IMR-90 (cell line): Measurements from ENCODE around the gene TST. TPM values are rescaled to one million over a fixed set of nuclear protein-coding genes. Genes with fewer than 3 reads are reported as not detected.
A peak's percentile ranks its signal among the peaks of the same experiment; 100 is the strongest.

Experiments used
- ATAC-seq: fragments of 200-7000 bp; cut with Tn5 transposase; 2 replicates; pipeline ENCODE4 v1.9.1; 2020; ENCODE audit warnings: low read depth, mild to moderate bottlenecking, moderate library complexity
- BruUV-seq: library from RNA; stranded (reverse); fragments of 400-500 nt; replicated peaks from 2 replicates; lab custom pipeline; 2021; lab: Mats Ljungman, UMichigan
- CTCF ChIA-PET: fragments of 300-600 bp; formaldehyde crosslinking; extraction: SDS; loops from one replicate; lab custom pipeline; 2021; ENCODE audit warnings: antibody characterized with exemption; lab: Yijun Ruan, JAX
- POLR2A ChIA-PET: fragments of 300-600 bp; sonication (Branson Sonifier 250); formaldehyde crosslinking; loops from one replicate; lab custom pipeline; 2022; ENCODE audit warnings: antibody characterized with exemption; ENCODE audit not compliant: unreplicated experiment; lab: Charles Lee
- DNase-seq: peaks from one replicate; pipeline ENCODE4 v3.0.0; 2013
- H2AFZ ChIP-seq: replicated peaks from 2 replicates; pipeline ENCODE3; 2013; ENCODE audit warnings: low read length, mild to moderate bottlenecking; ENCODE audit not compliant: poor library complexity
- H2AK5ac ChIP-seq: 2 replicates; pipeline ENCODE4 v1.6.1; 2013; ENCODE audit warnings: low read depth, low read length, inconsistent platforms
- H2AK9ac ChIP-seq: replicated peaks from 2 replicates; pipeline ENCODE3; 2013; ENCODE audit warnings: mild to moderate bottlenecking, low read depth, low read length, moderate library complexity; ENCODE audit not compliant: poor library complexity
- H2BK120ac ChIP-seq: 2 replicates; pipeline ENCODE4 v1.6.1; 2013; ENCODE audit warnings: low read depth, low read length, inconsistent platforms
- H2BK15ac ChIP-seq: 3 replicates; pipeline ENCODE4 v1.6.1; 2013; ENCODE audit warnings: low read depth, low read length, inconsistent platforms
- H2BK20ac ChIP-seq: 2 replicates; pipeline ENCODE4 v1.6.1; 2013; ENCODE audit warnings: low read depth, mild to moderate bottlenecking, inconsistent platforms, low read length, moderate library complexity
- H2BK5ac ChIP-seq: 2 replicates; pipeline ENCODE4 v1.6.1; 2013; ENCODE audit warnings: mild to moderate bottlenecking, low read depth, low read length, inconsistent platforms; ENCODE audit not compliant: poor library complexity, severe bottlenecking
- H3K14ac ChIP-seq: replicated peaks from 2 replicates; pipeline ENCODE4 v1.6.1; 2013; ENCODE audit warnings: low read depth, low read length, inconsistent platforms
- H3K18ac ChIP-seq: 2 replicates; pipeline ENCODE4 v1.6.1; 2013; ENCODE audit warnings: low read depth, low read length, control low read depth
- H3K23ac ChIP-seq: 2 replicates; pipeline ENCODE4 v1.6.1; 2013; ENCODE audit warnings: low read depth, low read length, inconsistent platforms
- H3K27ac ChIP-seq: 2 replicates; pipeline ENCODE4 v1.5.1; 2013; ENCODE audit warnings: mild to moderate bottlenecking, control low read depth, low read length; ENCODE audit not compliant: insufficient read depth
- H3K27me3 ChIP-seq: 2 replicates; pipeline ENCODE4 v1.6.1; 2013; ENCODE audit warnings: low read length; ENCODE audit not compliant: control insufficient read depth, insufficient read depth
- H3K36me3 ChIP-seq: 2 replicates; pipeline ENCODE4 v1.6.1; 2013; ENCODE audit warnings: low read length, mixed read lengths; ENCODE audit not compliant: control insufficient read depth, insufficient read depth
- H3K4ac ChIP-seq: 2 replicates; pipeline ENCODE4 v1.6.1; 2013; ENCODE audit warnings: low read depth, low read length, inconsistent platforms
- H3K4me1 ChIP-seq: 2 replicates; pipeline ENCODE4 v1.6.1; 2013; ENCODE audit warnings: low read length, mixed read lengths; ENCODE audit not compliant: control insufficient read depth, insufficient read depth
- H3K4me2 ChIP-seq: 2 replicates; pipeline ENCODE4 v1.6.1; 2013; ENCODE audit warnings: low read depth, mild to moderate bottlenecking, control low read depth, low read length, moderate library complexity
- H3K4me3 ChIP-seq: 2 replicates; pipeline ENCODE4 v1.5.1; 2013; ENCODE audit warnings: low read depth, mild to moderate bottlenecking, control low read depth, low read length, moderate library complexity; ENCODE audit not compliant: insufficient read depth
- H3K56ac ChIP-seq: 2 replicates; pipeline ENCODE4 v1.6.1; 2013; ENCODE audit warnings: low read length, inconsistent platforms; ENCODE audit not compliant: insufficient read depth; ENCODE audit errors: extremely low read depth
- H3K79me1 ChIP-seq, 2 experiments: 2 replicates each; pipeline ENCODE4 v1.6.1; 2013; ENCODE audit warnings: low read length in 2 of 2, inconsistent platforms in 1 of 2, low read depth in 1 of 2
- H3K9ac ChIP-seq: 2 replicates; pipeline ENCODE4 v1.6.1; 2013; ENCODE audit warnings: low read depth, low read length, control low read depth
- H3K9me1 ChIP-seq: 2 replicates; pipeline ENCODE4 v1.6.1; 2013; ENCODE audit warnings: low read length, inconsistent platforms; ENCODE audit not compliant: insufficient read depth
- H3K9me3 ChIP-seq: 2 replicates; pipeline ENCODE4 v1.6.1; 2013; ENCODE audit warnings: low read length; ENCODE audit not compliant: control insufficient read depth, insufficient read depth
- H4K20me1 ChIP-seq: 2 replicates; pipeline ENCODE4 v1.6.1; 2013; ENCODE audit warnings: low read length, inconsistent platforms; ENCODE audit not compliant: insufficient read depth
- H4K5ac ChIP-seq: 2 replicates; pipeline ENCODE4 v1.6.1; 2013; ENCODE audit warnings: mild to moderate bottlenecking, low read depth, low read length, control low read depth
- H4K8ac ChIP-seq, 2 experiments: 2 replicates each; pipeline ENCODE4 v1.6.1; 2013; ENCODE audit warnings: low read depth in 2 of 2, low read length in 2 of 2, control low read depth in 1 of 2, inconsistent platforms in 1 of 2
- H4K91ac ChIP-seq: 2 replicates; pipeline ENCODE4 v1.6.1; 2013; ENCODE audit warnings: low read depth, low read length, inconsistent platforms; ENCODE audit not compliant: insufficient read depth
- CHD1 ChIP-seq: IDR thresholded peaks from 2 replicates; pipeline ENCODE4 v1.6.1; 2012; ENCODE audit warnings: low read depth, low read length, improper control_type of control experiment
- MAFK ChIP-seq: IDR thresholded peaks from 2 replicates; pipeline ENCODE4 v1.6.1; 2012; ENCODE audit warnings: low read depth, low read length, improper control_type of control experiment
- POLR2A ChIP-seq: IDR thresholded peaks from 2 replicates; pipeline ENCODE4 v1.6.1; 2012; ENCODE audit warnings: mild to moderate bottlenecking, low read depth, low read length
- RAD21 ChIP-seq: IDR thresholded peaks from 2 replicates; pipeline ENCODE4 v1.6.1; 2012; ENCODE audit warnings: low read length, improper control_type of control experiment
- WGBS, 2 experiments: methylation state at CpG; one replicate each; pipeline versions ENCODE4 v1.1.5 to v1.1.7; 2013; ENCODE audit warnings: missing lambda C conversion rate in 2 of 2; ENCODE audit not compliant: insufficient read length in 1 of 2; ENCODE audit errors: extremely low coverage in 2 of 2; 5-methylcytosine and 5-hydroxymethylcytosine counted together
- dilution Hi-C: fragments of 300-500 bp; cut with HindIII; formaldehyde crosslinking; loops from one replicate; pipeline ENCODE4 v1.14.3; 2018; ENCODE audit warnings: low sequenced_read_pairs; ENCODE audit not compliant: unreplicated experiment
- in situ Hi-C: fragments of 300-500 bp; cut with MboI; formaldehyde crosslinking; loops from 3 replicates; pipeline ENCODE4 v1.14.3; 2019; ENCODE audit warnings: low sequenced_read_pairs, inconsistent platforms, mixed read lengths
- intact Hi-C: fragments of 100-400 bp; cut with micrococcal nuclease; formaldehyde crosslinking; loops from 2 replicates; pipeline ENCODE4 v1.10.0; 2022
- polyA plus RNA-seq, 3 experiments: library from polyadenylated mRNA; depleted of rRNA; stranded (reverse); fragments of >200 nt; gene quantifications; 2 replicates each; pipeline ENCODE4 v1.2.3, GENCODE V29; 2012; ENCODE audit warnings: low replicate concordance in 1 of 3
- total RNA-seq: library from RNA; depleted of rRNA; stranded (reverse); fragments of >200 nt; gene quantifications from 2 replicates; pipeline ENCODE4 v1.2.3, GENCODE V29; 2012
- TF ChIP-seq, protein P1 (sequence below): conservative IDR thresholded peaks from 2 replicates; pipeline ENCODE4 v1.5.1; 2012; ENCODE audit warnings: mild to moderate bottlenecking, low read depth, low read length, improper control_type of control experiment

Gene TST
- total and polyA plus RNA-seq, 2 of the 4 experiments (the other 2 are of a cell fraction), result 31.7 to 37.7 TPM

DNA sequence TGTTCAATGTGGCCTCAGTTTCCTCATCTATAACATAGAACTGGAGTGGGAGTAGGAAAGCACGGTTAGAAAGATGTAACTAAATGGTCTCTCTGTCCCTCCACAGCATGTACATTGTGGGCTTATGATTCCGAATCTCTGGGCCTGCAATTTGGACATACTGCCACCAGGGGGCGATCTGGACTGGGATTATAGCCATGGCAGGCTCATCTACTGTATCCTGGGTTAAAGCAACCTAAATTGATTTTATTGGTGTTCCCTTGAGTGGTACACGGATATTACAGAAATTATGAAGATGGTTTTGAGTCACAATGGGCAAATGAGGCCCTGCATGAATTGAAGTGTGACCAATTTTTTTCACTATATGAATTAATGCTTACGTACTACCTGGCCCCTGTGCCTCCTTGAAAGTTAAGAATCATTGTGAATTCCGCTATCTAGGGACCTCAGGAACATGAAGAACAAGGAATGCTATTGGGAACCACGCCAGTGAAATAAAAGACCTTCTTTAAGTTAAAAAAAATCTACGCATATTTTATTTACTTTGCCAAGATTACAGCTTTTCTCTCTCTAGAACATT is 32.9 kb downstream of the TST start:
- no peaks in the 10 kb centered on the region for H3K79me1 ChIP-seq
- H3K9me1 ChIP-seq, result no peaks in the 10 kb centered on the region
- CTCF ChIA-PET, result no interaction called here
- H4K8ac ChIP-seq, result no peak overlapping the region
- H2AK5ac ChIP-seq, result no peak overlapping the region
- no peak overlapping the region for H3K27ac ChIP-seq
- H2BK5ac ChIP-seq, result no peak overlapping the region
- H4K20me1 ChIP-seq, result no peaks in the 10 kb centered on the region
- H2BK120ac ChIP-seq, result no peak overlapping the region
- H3K4ac ChIP-seq, result no peak overlapping the region
- H2AK9ac ChIP-seq, result no peak overlapping the region
- no CpG with 5 or more reads among the region's 8 CpGs for WGBS, 2 experiments
- H2BK20ac ChIP-seq, result no peak overlapping the region
- no peak overlapping the region for H3K18ac ChIP-seq
- ATAC-seq (no peak), DNase-seq (no peak)
- POLR2A ChIA-PET, result no interaction called here
- intact Hi-C loops, result no loop called here
- no peak overlapping the region for H3K14ac ChIP-seq
- dilution Hi-C loops, result no loop called here
- no peak overlapping the region for H3K9ac ChIP-seq
- in situ Hi-C loops, result no loop called here
- H3K4me2 ChIP-seq, result no peak overlapping the region
- peaks cover 20% of the 10 kb centered on the region for H3K27me3 ChIP-seq
- H3K9me3 ChIP-seq, result peaks cover 9% of the 10 kb centered on the region
- H2BK15ac ChIP-seq, result no peak overlapping the region
- no peak overlapping the region for H4K91ac ChIP-seq
- no peaks in the 10 kb centered on the region for H3K4me1 ChIP-seq
- no peaks in the 10 kb centered on the region for H3K36me3 ChIP-seq
- no peak overlapping the region for H4K5ac ChIP-seq
- no TSS peak for BruUV-seq
- no peak overlapping the region for H3K56ac ChIP-seq
- TF ChIP-seq RAD21, result peak; percentile 33
- no peak for TF ChIP-seq MAFK
- TF ChIP-seq CHD1, result no peak
- TF ChIP-seq, protein P1, sequence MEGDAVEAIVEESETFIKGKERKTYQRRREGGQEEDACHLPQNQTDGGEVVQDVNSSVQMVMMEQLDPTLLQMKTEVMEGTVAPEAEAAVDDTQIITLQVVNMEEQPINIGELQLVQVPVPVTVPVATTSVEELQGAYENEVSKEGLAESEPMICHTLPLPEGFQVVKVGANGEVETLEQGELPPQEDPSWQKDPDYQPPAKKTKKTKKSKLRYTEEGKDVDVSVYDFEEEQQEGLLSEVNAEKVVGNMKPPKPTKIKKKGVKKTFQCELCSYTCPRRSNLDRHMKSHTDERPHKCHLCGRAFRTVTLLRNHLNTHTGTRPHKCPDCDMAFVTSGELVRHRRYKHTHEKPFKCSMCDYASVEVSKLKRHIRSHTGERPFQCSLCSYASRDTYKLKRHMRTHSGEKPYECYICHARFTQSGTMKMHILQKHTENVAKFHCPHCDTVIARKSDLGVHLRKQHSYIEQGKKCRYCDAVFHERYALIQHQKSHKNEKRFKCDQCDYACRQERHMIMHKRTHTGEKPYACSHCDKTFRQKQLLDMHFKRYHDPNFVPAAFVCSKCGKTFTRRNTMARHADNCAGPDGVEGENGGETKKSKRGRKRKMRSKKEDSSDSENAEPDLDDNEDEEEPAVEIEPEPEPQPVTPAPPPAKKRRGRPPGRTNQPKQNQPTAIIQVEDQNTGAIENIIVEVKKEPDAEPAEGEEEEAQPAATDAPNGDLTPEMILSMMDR, result peak; percentile 43
- no peak for TF ChIP-seq POLR2A
- no peak overlapping the region for H2AFZ ChIP-seq
- H3K23ac ChIP-seq, result no peak overlapping the region
- H3K4me3 ChIP-seq, result no peak overlapping the region
